ENCODE data around the gene SLC4A2.

SLC4A2 gene

DNA sequence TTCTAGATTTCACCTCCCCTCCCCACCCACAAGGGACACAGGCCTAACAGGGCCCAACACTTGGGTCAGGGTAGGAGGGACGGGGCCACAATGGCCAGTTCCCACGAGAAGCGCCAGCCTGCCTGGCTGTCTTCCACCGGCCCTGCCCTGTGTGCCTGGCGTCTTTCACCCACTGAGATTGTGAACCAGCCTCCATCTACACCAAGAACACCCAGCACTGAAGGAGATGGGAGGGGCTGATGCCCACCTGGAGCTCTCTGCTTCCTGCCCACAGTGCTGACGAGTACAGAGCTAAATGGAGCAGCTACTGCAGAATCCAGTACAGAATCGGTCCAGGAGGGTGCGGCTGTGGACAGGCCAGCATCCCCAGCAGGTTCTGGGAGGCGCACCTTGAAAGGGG lies 13.4 kb upstream of the SLC4A2 start:
- TF ChIP-seq, protein P1, sequence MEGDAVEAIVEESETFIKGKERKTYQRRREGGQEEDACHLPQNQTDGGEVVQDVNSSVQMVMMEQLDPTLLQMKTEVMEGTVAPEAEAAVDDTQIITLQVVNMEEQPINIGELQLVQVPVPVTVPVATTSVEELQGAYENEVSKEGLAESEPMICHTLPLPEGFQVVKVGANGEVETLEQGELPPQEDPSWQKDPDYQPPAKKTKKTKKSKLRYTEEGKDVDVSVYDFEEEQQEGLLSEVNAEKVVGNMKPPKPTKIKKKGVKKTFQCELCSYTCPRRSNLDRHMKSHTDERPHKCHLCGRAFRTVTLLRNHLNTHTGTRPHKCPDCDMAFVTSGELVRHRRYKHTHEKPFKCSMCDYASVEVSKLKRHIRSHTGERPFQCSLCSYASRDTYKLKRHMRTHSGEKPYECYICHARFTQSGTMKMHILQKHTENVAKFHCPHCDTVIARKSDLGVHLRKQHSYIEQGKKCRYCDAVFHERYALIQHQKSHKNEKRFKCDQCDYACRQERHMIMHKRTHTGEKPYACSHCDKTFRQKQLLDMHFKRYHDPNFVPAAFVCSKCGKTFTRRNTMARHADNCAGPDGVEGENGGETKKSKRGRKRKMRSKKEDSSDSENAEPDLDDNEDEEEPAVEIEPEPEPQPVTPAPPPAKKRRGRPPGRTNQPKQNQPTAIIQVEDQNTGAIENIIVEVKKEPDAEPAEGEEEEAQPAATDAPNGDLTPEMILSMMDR (IDR thresholded peaks at IDR 0.05; ENCODE audit: low read depth, low read length, missing control alignments) = no peak
- DNase-seq (ENCODE audit: low read depth) = no peak
- in situ Hi-C loops (cut with HindIII; ENCODE audit: low sequenced_read_pairs) = no loop called here
- H3K4me3 ChIP-seq (ENCODE audit: low read depth, low read length) = no peak overlapping the region

DNA sequence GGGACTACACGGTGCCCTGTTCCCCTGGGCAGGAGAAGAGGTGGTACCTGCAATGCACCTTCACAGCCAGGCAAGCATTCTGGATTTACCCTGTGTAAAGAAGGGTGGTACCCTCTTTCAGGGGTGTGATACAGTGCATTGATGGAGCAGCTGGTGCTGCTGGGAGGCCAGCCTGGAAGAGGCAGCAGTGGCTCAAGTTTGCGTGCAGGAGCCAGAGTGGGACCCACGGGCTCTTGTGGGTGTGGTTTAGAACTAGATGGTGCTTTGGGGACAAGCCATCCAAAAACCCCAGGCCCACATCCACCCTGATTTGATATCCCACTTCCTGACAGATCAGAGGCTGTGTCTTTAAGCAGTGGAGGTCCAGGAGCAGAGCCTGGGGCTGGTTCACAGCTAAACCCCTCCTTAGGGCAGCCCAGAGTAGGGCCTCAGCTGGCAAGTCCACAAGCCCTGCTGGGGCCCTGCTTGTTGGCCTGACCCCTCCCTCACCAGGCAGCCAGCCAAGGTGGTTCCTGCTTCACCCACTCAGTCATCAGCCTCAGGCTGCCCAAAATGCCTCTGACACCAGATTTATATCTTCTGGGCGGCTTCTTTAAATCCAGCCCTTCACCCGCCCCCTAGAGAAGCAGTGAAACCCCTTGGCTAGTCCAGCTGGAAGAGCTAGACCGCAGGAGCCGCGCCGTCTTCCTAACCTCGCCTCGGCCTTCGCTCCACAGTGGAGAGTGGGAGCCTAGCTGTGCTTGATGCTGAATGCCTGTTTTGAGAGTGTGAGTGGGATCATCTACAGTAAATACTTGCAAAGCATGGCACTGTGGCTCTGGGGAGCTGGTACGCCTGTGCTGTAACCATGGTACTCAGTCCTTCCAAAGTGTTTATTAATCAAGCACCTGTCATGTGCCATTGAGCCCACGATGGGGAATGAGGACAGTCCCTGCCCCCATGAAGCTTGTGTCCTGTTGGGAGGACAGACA lies 12.5 kb upstream of the SLC4A2 start:
- no peak for DNase-seq (ENCODE audit: low read depth)
- TF ChIP-seq, protein P1 (IDR thresholded peaks at IDR 0.05; ENCODE audit: low read depth, low read length, missing control alignments) = no peak
- H3K4me3 ChIP-seq (ENCODE audit: low read depth, low read length) = no peak overlapping the region
- in situ Hi-C loops (cut with HindIII; ENCODE audit: low sequenced_read_pairs) = no loop called here

DNA sequence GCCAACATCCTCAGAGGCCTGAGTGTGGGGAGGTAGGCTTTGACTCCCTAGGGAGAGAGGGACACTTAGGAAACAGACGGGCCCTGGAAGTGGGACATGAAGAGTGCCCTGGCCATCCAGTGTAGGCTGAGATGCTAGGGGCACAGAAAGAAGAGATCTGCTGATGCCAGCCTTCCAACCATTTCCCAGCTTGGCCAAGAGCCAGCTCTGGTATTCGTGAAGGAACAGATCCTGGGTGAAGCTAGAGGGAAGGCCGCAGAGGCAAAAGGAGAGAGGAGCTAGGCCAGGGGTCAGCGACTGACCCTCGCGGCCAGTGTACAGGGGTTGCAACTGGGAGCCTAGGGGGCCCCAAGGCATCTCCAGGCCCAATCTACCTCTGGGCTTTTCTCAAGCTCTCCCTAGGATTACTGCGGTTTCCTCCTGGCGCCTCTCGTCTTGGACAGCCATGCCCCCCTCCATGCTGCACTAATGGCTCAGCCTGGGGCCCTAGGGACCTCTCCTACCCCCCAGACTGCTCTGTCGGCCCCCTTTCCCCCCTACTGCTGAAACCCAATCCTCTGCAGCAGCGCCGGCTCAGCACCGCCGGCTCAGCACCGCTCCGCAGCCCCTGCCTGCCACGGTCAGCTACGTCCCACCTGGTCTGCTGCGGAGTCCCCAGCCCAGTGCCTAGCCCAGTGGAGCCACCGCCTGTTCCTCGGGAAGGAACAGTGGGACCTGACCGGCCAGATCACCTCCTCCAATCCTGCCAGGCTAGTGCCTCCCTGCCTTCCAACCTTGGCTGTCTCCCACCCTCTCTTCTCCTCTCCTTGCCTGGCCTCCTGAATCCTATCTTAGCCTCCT lies 11.2 kb upstream of the SLC4A2 start, which contains the start of gene ASIC3:
Gene ASIC3, plus strand, starts transcription at position 556 of the 840 bp plus-strand sequence. CDS start 355 bp downstream, outside the sequence.
- TF ChIP-seq, protein P1 (IDR thresholded peaks at IDR 0.05; ENCODE audit: low read depth, low read length, missing control alignments) = no peak
- no peak within 1 kb of the TSS for H3K4me3 ChIP-seq (ENCODE audit: low read depth, low read length)
- in situ Hi-C loops (cut with HindIII; ENCODE audit: low sequenced_read_pairs) = no loop called here
- no peak for DNase-seq (ENCODE audit: low read depth)

DNA sequence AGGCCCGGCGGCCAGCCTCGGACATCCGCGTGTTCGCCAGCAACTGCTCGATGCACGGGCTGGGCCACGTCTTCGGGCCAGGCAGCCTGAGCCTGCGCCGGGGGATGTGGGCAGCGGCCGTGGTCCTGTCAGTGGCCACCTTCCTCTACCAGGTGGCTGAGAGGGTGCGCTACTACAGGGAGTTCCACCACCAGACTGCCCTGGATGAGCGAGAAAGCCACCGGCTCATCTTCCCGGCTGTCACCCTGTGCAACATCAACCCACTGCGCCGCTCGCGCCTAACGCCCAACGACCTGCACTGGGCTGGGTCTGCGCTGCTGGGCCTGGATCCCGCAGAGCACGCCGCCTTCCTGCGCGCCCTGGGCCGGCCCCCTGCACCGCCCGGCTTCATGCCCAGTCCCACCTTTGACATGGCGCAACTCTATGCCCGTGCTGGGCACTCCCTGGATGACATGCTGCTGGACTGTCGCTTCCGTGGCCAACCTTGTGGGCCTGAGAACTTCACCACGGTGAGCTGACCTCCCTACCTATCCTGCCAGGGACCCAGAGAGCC lies 10.4 kb upstream of the SLC4A2 start:
- no peak overlapping the region for H3K4me3 ChIP-seq (ENCODE audit: low read depth, low read length)
- TF ChIP-seq, protein P1 (IDR thresholded peaks at IDR 0.05; ENCODE audit: low read depth, low read length, missing control alignments) = no peak
- in situ Hi-C loops (cut with HindIII; ENCODE audit: low sequenced_read_pairs) = no loop called here
- no peak for DNase-seq (ENCODE audit: low read depth)

DNA sequence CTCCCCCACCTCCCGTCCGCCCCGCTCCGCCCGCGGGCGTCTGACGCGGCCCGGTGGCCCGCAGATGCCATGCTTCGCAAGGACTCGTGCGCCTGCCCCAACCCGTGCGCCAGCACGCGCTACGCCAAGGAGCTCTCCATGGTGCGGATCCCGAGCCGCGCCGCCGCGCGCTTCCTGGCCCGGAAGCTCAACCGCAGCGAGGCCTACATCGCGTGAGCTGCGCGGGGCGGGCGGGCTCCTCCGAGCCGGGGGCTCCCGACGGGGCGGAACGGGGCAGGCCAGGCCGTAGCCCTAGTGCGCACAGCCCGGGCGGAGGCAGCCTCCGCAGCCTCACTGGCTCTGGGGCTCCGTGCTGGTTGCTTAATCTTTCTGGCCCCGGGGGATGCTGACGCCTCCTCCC lies 8.3 kb upstream of the SLC4A2 start:
- H3K4me3 ChIP-seq (ENCODE audit: low read depth, low read length) = no peak overlapping the region
- in situ Hi-C loops (cut with HindIII; ENCODE audit: low sequenced_read_pairs) = no loop called here
- TF ChIP-seq, protein P1 (IDR thresholded peaks at IDR 0.05; ENCODE audit: low read depth, low read length, missing control alignments) = no peak
- peak; percentile 27 for DNase-seq (ENCODE audit: low read depth)

DNA sequence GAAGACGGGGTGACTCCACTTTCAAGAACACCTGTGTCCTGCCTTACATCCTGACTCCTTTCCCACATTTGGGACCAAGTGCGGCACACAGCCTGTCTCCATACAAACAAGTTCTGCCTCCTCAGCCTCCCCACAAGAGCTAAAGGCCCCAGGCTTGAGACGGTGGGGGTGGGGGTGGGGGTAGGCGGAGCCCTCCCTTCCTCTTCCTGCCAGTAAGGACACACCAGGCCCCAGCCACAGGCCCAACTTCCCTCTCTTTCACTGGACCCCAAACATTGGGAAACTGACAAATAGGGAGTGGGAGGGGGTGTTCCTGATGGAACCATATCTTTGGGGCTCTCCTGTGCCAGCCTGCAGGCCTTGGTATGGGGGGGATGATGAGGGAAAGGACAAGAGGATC lies 6.3 kb upstream of the SLC4A2 start:
- TF ChIP-seq, protein P1 (IDR thresholded peaks at IDR 0.05; ENCODE audit: low read depth, low read length, missing control alignments) = no peak
- DNase-seq (ENCODE audit: low read depth) = no peak
- no peak overlapping the region for H3K4me3 ChIP-seq (ENCODE audit: low read depth, low read length)
- in situ Hi-C loops (cut with HindIII; ENCODE audit: low sequenced_read_pairs) = no loop called here
